DOHH2 (cell line): ENCODE results near the gene NEDD4L.

Experiments used
- H3F3A ChIP-seq: fragments of 200-600 bp; sonication (generic), shearing (Covaris generic); 2 replicates; pipeline ENCODE4 v1.6.0; 2016; ENCODE audit warnings: antibody characterized with exemption, mild to moderate bottlenecking; ENCODE audit not compliant: control insufficient read depth, insufficient read depth
- H3K27ac ChIP-seq: fragments of 200-600 bp; sonication (generic); 2 replicates; pipeline ENCODE4 v1.5.1; 2014; ENCODE audit warnings: low read depth, mild to moderate bottlenecking, low read length, moderate library complexity
- H3K27me3 ChIP-seq: fragments of 200-600 bp; sonication (generic); 2 replicates; pipeline ENCODE4 v1.6.1; 2014; ENCODE audit warnings: mild to moderate bottlenecking, low read length, mixed read lengths; ENCODE audit not compliant: control insufficient read depth
- H3K36me3 ChIP-seq: fragments of 200-600 bp; sonication (generic); 2 replicates; pipeline ENCODE4 v1.6.1; 2014; ENCODE audit warnings: mild to moderate bottlenecking, low read length, moderate library complexity, mixed read lengths; ENCODE audit not compliant: control insufficient read depth
- H3K4me1 ChIP-seq: fragments of 200-600 bp; sonication (generic); 2 replicates; pipeline ENCODE4 v1.6.1; 2014; ENCODE audit warnings: mild to moderate bottlenecking, low read length, mixed read lengths; ENCODE audit not compliant: control insufficient read depth
- H3K4me2 ChIP-seq: fragments of 200-600 bp; sonication (generic); 2 replicates; pipeline ENCODE4 v1.6.0; 2014; ENCODE audit warnings: mild to moderate bottlenecking, low read length, moderate library complexity
- H3K4me3 ChIP-seq: fragments of 200-600 bp; sonication (generic); 2 replicates; pipeline ENCODE4 v1.5.1; 2014; ENCODE audit warnings: mild to moderate bottlenecking, low read length, mixed read lengths
- H3K79me2 ChIP-seq: fragments of 200-600 bp; sonication (generic); 2 replicates; pipeline ENCODE4 v1.6.1; 2014; ENCODE audit warnings: mild to moderate bottlenecking, low read length, mixed read lengths; ENCODE audit not compliant: control insufficient read depth
- H3K9me2 ChIP-seq: fragments of 200-600 bp; sonication (generic); replicated peaks from 2 replicates; pipeline ENCODE4 v1.6.1; 2014; ENCODE audit warnings: mild to moderate bottlenecking, low read length, mixed read lengths; ENCODE audit not compliant: control insufficient read depth
- H3K9me3 ChIP-seq: fragments of 200-600 bp; sonication (generic); 2 replicates; pipeline ENCODE4 v1.6.1; 2014; ENCODE audit warnings: antibody characterized with exemption, low read length, mixed read lengths; ENCODE audit not compliant: control insufficient read depth, insufficient read depth
- H4K20me1 ChIP-seq: fragments of 200-600 bp; sonication (generic); 2 replicates; pipeline ENCODE4 v1.6.0; 2014; ENCODE audit warnings: low read depth, mild to moderate bottlenecking, antibody characterized with exemption, low read length, moderate library complexity; ENCODE audit not compliant: control insufficient read depth, insufficient read depth
- EZH2phosphoT487 ChIP-seq: fragments of 200-600 bp; sonication (generic); IDR thresholded peaks from 2 replicates; pipeline ENCODE4 v1.6.1; 2017; ENCODE audit warnings: borderline replicate concordance, mild to moderate bottlenecking, antibody characterized with exemption, low read length, moderate library complexity, mixed read lengths
- TF ChIP-seq, protein P1 (sequence below): fragments of 200-600 bp; sonication (generic); IDR thresholded peaks from one replicate; pipeline ENCODE4 v1.5.1; 2014; ENCODE audit warnings: antibody characterized with exemption, mild to moderate bottlenecking, low read depth, low read length; ENCODE audit not compliant: poor library complexity, severe bottlenecking

NEDD4L gene

DNA sequence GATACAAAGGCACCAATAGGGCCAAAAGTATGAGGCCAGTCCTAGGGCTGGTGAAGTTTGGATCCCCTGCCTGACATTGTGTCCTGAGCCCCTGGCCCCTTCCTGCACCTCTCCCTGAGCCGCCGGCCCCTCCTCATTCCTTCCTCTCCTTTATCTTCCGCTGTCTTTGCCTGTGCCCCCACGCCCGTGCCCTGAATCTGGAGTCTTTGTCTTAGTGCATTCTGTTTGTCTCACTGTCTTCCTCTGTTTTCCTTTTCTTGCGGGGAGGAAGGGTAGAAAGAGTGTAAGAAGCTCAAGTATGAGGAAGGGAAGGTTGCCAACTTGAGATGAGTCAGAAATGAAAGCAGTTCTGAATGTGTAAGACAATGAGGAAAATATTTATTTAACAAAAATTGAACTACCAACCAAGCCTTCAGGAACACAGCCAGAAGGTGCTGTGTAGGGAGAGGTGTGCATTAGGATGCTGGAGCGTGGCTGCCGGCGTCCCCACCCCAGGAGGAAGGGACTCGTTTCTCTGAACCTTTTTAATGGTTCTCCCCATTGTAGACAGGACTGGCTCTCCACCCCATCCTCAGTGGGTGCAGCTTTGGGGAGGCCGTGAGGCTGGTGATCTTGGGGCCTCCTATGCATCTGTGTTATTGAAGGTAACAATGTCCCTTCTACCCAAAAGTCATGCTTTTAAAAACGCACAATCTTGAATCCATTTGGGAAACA lies 133.1 kb downstream of the NEDD4L start:
- H3K4me1 ChIP-seq: peaks cover 10% of the 10 kb centered on the region; the same call in 1 of the 2 replicates

DNA sequence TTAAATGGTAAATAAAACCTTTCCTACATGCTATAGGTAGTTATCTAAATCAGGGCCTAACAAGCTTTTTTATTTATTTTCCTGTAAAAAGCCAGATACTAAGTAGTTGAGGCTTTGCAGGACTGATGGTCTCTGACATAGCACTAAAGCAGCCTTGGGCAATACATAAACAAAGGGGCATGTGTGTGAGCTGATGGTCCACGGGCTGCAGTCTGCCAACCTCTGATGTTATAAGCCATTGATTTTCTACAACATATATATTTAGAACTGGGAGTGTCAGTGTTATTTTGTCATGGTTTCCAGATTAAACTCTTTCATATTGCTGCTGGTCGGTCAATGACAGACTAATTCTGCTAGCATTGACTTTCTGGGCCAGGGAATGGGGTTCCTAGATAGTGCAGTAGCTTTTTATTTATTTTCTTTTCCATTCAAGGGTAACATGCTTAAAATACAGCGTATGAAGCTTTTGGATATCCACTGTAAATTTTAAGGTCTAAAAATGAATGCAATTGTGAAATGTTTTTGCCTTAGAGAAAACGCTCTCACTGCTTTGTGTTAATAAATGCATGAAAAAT lies 134.0 kb downstream of the NEDD4L start:
- Histone ChIP-seq H3K4me1 (peaks cover 10% of the 10 kb centered on the region; the same call in 1 of the 2 replicates), H3K27me3 (no peaks in the 10 kb centered on the region), H3K4me2 (no peak overlapping the region), H3F3A (no peaks in the 10 kb centered on the region), H4K20me1 (no peaks in the 10 kb centered on the region), H3K9me2 (no peaks in the 10 kb centered on the region), H3K79me2 (peaks cover 15% of the 10 kb centered on the region), H3K27ac (no peak overlapping the region), H3K9me3 (no peaks in the 10 kb centered on the region), H3K36me3 (no peaks in the 10 kb centered on the region), H3K4me3 (no peak overlapping the region)
- TF ChIP-seq, protein P1, sequence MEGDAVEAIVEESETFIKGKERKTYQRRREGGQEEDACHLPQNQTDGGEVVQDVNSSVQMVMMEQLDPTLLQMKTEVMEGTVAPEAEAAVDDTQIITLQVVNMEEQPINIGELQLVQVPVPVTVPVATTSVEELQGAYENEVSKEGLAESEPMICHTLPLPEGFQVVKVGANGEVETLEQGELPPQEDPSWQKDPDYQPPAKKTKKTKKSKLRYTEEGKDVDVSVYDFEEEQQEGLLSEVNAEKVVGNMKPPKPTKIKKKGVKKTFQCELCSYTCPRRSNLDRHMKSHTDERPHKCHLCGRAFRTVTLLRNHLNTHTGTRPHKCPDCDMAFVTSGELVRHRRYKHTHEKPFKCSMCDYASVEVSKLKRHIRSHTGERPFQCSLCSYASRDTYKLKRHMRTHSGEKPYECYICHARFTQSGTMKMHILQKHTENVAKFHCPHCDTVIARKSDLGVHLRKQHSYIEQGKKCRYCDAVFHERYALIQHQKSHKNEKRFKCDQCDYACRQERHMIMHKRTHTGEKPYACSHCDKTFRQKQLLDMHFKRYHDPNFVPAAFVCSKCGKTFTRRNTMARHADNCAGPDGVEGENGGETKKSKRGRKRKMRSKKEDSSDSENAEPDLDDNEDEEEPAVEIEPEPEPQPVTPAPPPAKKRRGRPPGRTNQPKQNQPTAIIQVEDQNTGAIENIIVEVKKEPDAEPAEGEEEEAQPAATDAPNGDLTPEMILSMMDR: no peak
- no peak for TF ChIP-seq EZH2phosphoT487

More for the DNA sequence above, 133.1 kb downstream of the NEDD4L start:
- no peaks in the 10 kb centered on the region for H3K36me3 ChIP-seq
- peaks cover 11% of the 10 kb centered on the region for H3K79me2 ChIP-seq
- H3K9me2 ChIP-seq: no peaks in the 10 kb centered on the region
- H3F3A ChIP-seq: no peaks in the 10 kb centered on the region
- H3K4me2 ChIP-seq: no peak overlapping the region
- no peaks in the 10 kb centered on the region for H3K27me3 ChIP-seq
- no peak overlapping the region for H3K4me3 ChIP-seq
- H3K27ac ChIP-seq: no peak overlapping the region
- H4K20me1 ChIP-seq: no peaks in the 10 kb centered on the region
- no peaks in the 10 kb centered on the region for H3K9me3 ChIP-seq
- TF ChIP-seq, protein P1: no peak
- no peak for TF ChIP-seq EZH2phosphoT487

DNA sequence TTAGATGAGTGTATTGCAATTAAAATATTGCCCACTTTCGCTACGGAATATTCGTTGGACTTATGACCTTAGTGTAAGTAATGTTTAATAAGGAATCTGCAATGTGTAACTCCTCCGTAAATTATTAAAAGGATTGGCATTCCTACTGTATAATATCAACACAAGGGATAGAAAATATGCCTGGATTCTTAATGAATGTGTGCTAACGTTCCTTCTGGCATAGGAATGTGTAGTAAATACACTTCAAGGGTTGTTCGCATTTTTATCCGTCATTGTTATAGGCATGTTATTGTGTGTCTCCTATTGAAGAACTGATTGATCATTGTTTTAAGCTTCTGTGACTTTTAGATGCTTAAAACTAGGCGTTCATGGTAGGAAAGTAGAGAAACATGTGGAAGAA lies 134.5 kb downstream of the NEDD4L start:
- Histone ChIP-seq H3K4me2 (no peak overlapping the region), H3K27ac (no peak overlapping the region), H4K20me1 (no peaks in the 10 kb centered on the region), H3F3A (no peaks in the 10 kb centered on the region), H3K9me3 (no peaks in the 10 kb centered on the region), H3K4me1 (peaks cover 10% of the 10 kb centered on the region; the same call in 1 of the 2 replicates), H3K9me2 (no peaks in the 10 kb centered on the region), H3K79me2 (peaks cover 19% of the 10 kb centered on the region), H3K36me3 (no peaks in the 10 kb centered on the region), H3K27me3 (no peaks in the 10 kb centered on the region), H3K4me3 (no peak overlapping the region)
- TF ChIP-seq EZH2phosphoT487: no peak
- TF ChIP-seq, protein P1: no peak
